Transverse colon (tissue), 3 donors: ENCODE results near the gene AHNAK.

Experiments
- EP300 ChIP-seq: sonication (generic); formaldehyde crosslinking; IDR thresholded peaks from one replicate; pipeline ENCODE4 v1.6.1; 2017; ENCODE audit warnings: antibody characterized with exemption, low read depth
- POLR2A ChIP-seq: fragments of 450-650 bp; IDR thresholded peaks from one replicate; pipeline ENCODE4 v1.6.1; 2016; ENCODE audit warnings: antibody characterized with exemption, mild to moderate bottlenecking, moderate library complexity
- TF ChIP-seq, protein P1 (sequence below), 5 experiments: fragments of 200-600 bp in 3 of 5; fragments of 450-650 bp in 2 of 5; sonication (generic) in 3 of 5; IDR thresholded peaks; 1 replicate in 2 of 5; 2 replicates in 3 of 5; pipeline ENCODE4 v1.5.1; 2016 to 2017; ENCODE audit warnings: antibody characterized with exemption in 5 of 5, inconsistent platforms in 3 of 5, mild to moderate bottlenecking in 2 of 5, moderate library complexity in 1 of 5

DNA sequence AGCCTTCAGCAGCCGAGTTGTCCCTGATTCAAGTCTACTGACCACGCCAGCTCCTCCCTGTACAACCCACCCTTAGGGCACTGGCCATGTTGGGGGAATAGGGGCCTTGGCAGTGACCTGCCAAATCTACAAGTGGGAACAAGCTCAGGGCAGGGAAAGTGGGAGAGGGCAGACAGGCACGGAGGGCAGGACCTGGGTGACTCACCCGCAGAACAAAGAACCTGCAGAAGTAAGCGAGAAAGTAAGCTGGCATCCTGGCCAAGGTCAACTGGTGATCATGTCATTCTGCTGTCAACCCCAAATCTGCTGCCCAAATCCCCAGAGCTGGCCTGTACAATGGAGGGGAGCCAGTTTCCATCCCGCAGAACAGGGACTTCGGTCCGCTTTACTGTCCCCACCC, 135.6 kb downstream of the AHNAK start:
- TF ChIP-seq, protein P1, sequence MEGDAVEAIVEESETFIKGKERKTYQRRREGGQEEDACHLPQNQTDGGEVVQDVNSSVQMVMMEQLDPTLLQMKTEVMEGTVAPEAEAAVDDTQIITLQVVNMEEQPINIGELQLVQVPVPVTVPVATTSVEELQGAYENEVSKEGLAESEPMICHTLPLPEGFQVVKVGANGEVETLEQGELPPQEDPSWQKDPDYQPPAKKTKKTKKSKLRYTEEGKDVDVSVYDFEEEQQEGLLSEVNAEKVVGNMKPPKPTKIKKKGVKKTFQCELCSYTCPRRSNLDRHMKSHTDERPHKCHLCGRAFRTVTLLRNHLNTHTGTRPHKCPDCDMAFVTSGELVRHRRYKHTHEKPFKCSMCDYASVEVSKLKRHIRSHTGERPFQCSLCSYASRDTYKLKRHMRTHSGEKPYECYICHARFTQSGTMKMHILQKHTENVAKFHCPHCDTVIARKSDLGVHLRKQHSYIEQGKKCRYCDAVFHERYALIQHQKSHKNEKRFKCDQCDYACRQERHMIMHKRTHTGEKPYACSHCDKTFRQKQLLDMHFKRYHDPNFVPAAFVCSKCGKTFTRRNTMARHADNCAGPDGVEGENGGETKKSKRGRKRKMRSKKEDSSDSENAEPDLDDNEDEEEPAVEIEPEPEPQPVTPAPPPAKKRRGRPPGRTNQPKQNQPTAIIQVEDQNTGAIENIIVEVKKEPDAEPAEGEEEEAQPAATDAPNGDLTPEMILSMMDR (IDR thresholded peaks at IDR 0.05): no peak
- TF ChIP-seq POLR2A: no peak
- TF ChIP-seq EP300: no peak
